C4-2B (cell line): ENCODE data around the gene ATAD2B.

Experiments used
- CTCF ChIP-seq: fragments of 450-650 bp; conservative IDR thresholded peaks from 2 replicates; pipeline ENCODE4 v1.5.1; 2017; ENCODE audit warnings: mild to moderate bottlenecking
- ZFX ChIP-seq: fragments of 450-650 bp; IDR thresholded peaks from 2 replicates; pipeline ENCODE4 v1.6.1; 2017

- TF ChIP-seq CTCF (no peak), ZFX (no peak)
Observed at GRCh38 chr2:23837871-23838270, 89.1 kb downstream of the ATAD2B start.
